ENCODE measurements around the gene METRN.
A peak's percentile ranks its signal among the peaks of the same experiment; 100 is the strongest.

Gene METRN

DNA sequence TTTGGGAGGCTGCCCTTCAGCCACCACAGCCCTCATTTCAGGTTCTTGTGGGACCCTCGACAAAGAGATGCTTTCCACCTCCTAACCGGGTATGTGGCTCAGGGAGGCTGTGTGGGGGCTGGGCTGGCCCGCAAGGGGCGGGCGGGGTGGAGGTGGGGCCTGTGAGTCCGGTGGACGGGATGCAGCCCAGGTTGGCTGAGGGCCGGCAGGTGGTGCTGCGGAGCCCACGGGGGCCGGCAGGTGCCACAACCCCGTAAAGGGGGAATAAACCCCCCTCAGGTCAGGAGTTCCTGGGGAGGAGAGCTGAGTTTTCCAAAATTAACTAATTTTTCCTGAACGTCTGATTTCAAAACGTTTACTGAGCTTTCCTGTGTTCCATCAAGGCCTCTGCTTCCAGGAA, 30.8 kb downstream of the METRN start:
- TF ChIP-seq, protein P1, sequence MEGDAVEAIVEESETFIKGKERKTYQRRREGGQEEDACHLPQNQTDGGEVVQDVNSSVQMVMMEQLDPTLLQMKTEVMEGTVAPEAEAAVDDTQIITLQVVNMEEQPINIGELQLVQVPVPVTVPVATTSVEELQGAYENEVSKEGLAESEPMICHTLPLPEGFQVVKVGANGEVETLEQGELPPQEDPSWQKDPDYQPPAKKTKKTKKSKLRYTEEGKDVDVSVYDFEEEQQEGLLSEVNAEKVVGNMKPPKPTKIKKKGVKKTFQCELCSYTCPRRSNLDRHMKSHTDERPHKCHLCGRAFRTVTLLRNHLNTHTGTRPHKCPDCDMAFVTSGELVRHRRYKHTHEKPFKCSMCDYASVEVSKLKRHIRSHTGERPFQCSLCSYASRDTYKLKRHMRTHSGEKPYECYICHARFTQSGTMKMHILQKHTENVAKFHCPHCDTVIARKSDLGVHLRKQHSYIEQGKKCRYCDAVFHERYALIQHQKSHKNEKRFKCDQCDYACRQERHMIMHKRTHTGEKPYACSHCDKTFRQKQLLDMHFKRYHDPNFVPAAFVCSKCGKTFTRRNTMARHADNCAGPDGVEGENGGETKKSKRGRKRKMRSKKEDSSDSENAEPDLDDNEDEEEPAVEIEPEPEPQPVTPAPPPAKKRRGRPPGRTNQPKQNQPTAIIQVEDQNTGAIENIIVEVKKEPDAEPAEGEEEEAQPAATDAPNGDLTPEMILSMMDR (IDR thresholded peaks at IDR 0.05) = peak; percentile 48
- no peak overlapping the region for H3K9ac ChIP-seq
- no peak overlapping the region for H3K4me3 ChIP-seq (ENCODE audit: low read depth, low read length)
- H3K9me3 ChIP-seq (ENCODE audit: control insufficient read depth, low read length) = no peaks in the 10 kb centered on the region
- H2AFZ ChIP-seq = no peak overlapping the region
- H3K27ac ChIP-seq = no peak overlapping the region
- no peaks in the 10 kb centered on the region for H3K4me1 ChIP-seq
- no peaks in the 10 kb centered on the region for H3K27me3 ChIP-seq (ENCODE audit: control insufficient read depth, insufficient read depth, low read length)
- no peaks in the 10 kb centered on the region for H3K79me2 ChIP-seq
- no peak overlapping the region for H3K4me2 ChIP-seq (ENCODE audit: low read length)
- no peaks in the 10 kb centered on the region for H3K36me3 ChIP-seq (ENCODE audit: control insufficient read depth, insufficient read depth, low read length)

DNA sequence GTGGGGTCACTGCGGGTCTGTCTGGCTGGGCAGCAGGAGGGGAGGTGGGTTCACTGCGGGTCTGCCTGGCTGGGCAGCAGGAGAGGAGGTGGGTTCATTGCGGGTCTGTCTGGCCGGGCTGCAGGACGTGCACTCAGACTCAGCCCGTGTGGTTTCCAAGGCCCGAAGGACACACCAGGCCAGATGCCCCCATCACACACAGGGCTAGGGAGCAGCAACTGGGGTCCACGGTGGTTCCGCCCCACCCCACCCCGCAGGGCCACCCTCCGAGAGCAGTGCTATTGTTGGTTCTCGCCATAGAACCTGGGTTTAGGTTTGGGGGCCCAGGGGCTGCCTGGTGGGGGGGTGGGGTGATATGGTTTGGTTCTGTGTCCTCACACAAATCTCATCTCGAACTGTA, 31.7 kb downstream of the METRN start:
- H3K36me3 ChIP-seq (ENCODE audit: control insufficient read depth, insufficient read depth, low read length) = no peaks in the 10 kb centered on the region
- TF ChIP-seq, protein P1 (IDR thresholded peaks at IDR 0.05) = no peak
- H3K4me2 ChIP-seq (ENCODE audit: low read length) = no peak overlapping the region
- no peak overlapping the region for H2AFZ ChIP-seq
- H3K4me3 ChIP-seq (ENCODE audit: low read depth, low read length) = no peak overlapping the region
- no peak overlapping the region for H3K27ac ChIP-seq
- H3K4me1 ChIP-seq = no peaks in the 10 kb centered on the region
- no peak overlapping the region for H3K9ac ChIP-seq
- H3K9me3 ChIP-seq (ENCODE audit: control insufficient read depth, low read length) = no peaks in the 10 kb centered on the region
- no peaks in the 10 kb centered on the region for H3K79me2 ChIP-seq
- H3K27me3 ChIP-seq (ENCODE audit: control insufficient read depth, insufficient read depth, low read length) = no peaks in the 10 kb centered on the region

DNA sequence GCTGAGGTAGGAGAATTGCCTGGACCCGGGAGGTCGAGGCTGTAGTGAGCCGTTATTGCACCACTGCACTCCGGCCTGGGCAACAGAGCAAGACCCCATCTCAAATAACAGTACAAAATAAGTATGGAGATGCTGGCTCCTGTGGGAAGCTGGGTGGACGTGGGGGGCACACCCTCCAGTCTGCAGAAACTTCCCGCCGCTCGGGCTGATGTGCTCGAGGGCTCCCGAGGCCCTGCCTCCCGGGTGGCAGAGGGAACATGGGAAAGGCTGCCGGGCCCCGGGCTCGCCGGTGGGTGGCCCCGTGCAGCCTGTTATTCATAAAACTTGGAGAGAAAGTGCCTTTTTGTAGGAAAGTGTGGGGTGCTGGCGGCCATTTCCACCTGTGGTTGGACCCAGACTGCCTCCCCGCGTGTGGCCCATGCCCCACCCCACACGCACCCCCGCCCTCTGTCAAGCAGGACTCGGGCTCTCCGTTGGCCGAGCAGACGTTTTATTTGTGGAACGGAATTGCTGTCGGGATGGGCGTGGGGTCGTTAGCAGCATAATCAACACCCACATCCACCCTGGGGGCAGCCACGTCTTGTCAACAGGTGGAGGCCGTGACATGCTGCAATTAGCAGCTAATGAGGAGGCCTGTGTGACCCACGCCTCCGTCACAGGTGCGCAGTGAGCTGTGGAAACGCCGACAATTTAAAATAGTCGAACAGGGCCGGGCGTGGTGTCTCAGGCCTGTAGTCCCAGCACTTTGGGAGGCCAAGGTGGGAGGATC, 33.2 kb downstream of the METRN start:
- H3K27me3 ChIP-seq (ENCODE audit: control insufficient read depth, insufficient read depth, low read length) = no peaks in the 10 kb centered on the region
- H3K79me2 ChIP-seq = no peaks in the 10 kb centered on the region
- TF ChIP-seq, protein P1 (IDR thresholded peaks at IDR 0.05) = no peak
- H3K36me3 ChIP-seq (ENCODE audit: control insufficient read depth, insufficient read depth, low read length) = no peaks in the 10 kb centered on the region
- H2AFZ ChIP-seq = no peak overlapping the region
- no peak overlapping the region for H3K4me3 ChIP-seq (ENCODE audit: low read depth, low read length)
- no peak overlapping the region for H3K27ac ChIP-seq
- H3K9ac ChIP-seq = no peak overlapping the region
- no peaks in the 10 kb centered on the region for H3K9me3 ChIP-seq (ENCODE audit: control insufficient read depth, low read length)
- H3K4me2 ChIP-seq (ENCODE audit: low read length) = no peak overlapping the region
- H3K4me1 ChIP-seq = no peaks in the 10 kb centered on the region

DNA sequence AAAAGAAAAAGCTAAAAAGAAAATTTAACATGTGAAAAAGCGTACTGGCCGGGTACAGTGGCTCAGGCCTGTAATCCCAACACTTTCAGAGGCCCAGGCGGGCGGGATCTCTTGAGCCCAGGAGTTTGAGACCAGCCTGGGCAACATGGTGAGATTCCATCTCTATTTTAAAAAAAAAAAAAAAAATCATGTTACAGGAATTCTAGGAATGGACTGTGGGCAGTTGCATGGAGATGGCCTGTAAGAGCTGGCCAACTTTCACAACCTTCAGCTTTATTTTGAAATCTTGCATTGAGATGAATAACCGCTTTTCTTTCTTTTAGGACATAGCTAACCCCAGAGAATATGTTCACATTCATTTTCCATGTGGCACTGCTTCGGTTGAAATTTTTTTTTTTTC, 34.1 kb downstream of the METRN start:
- Histone ChIP-seq H3K9me3 (ENCODE audit: control insufficient read depth, low read length) (no peaks in the 10 kb centered on the region), H2AFZ (no peak overlapping the region), H3K79me2 (no peaks in the 10 kb centered on the region), H3K27me3 (ENCODE audit: control insufficient read depth, insufficient read depth, low read length) (no peaks in the 10 kb centered on the region), H3K4me2 (ENCODE audit: low read length) (no peak overlapping the region), H3K36me3 (ENCODE audit: control insufficient read depth, insufficient read depth, low read length) (no peaks in the 10 kb centered on the region), H3K4me1 (no peaks in the 10 kb centered on the region), H3K9ac (no peak overlapping the region), H3K4me3 (ENCODE audit: low read depth, low read length) (no peak overlapping the region), H3K27ac (no peak overlapping the region)
- TF ChIP-seq, protein P1 (IDR thresholded peaks at IDR 0.05) = no peak

DNA sequence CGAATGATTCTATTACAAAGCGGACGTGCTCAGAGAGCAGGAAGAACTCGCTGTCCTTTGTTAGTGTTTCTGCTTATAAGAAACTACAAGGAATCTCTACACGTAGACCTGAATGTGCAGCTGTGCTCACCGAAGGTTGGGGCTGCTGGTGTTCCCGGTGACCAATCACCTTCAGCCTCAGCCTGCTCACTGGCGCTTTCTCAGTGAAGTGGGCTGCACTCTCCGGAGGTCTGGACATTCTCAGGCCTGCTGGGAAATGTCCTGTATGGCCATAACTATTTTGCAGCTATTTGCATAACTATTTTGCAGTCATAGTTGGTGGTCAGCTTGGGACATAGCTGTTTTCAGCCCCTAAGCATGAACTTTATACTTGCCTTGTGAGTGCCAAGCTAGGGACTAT, 35.6 kb downstream of the METRN start:
- Histone ChIP-seq H3K9me3 (ENCODE audit: control insufficient read depth, low read length) (no peaks in the 10 kb centered on the region), H3K4me3 (ENCODE audit: low read depth, low read length) (no peak overlapping the region), H3K9ac (no peak overlapping the region), H3K4me1 (no peaks in the 10 kb centered on the region), H2AFZ (no peak overlapping the region), H3K4me2 (ENCODE audit: low read length) (no peak overlapping the region), H3K27me3 (ENCODE audit: control insufficient read depth, insufficient read depth, low read length) (no peaks in the 10 kb centered on the region), H3K36me3 (ENCODE audit: control insufficient read depth, insufficient read depth, low read length) (no peaks in the 10 kb centered on the region), H3K79me2 (no peaks in the 10 kb centered on the region), H3K27ac (no peak overlapping the region)
- TF ChIP-seq, protein P1 (IDR thresholded peaks at IDR 0.05) = no peak
